Measurements from ENCODE around the gene AGBL1. TPM values are rescaled to one million over a fixed set of nuclear protein-coding genes. Genes with fewer than 3 reads are reported as not detected.

Gene AGBL1
- under 1 TPM in 1 of 4 donors, not detected in 3; 0.40 TPM for total RNA-seq

DNA sequence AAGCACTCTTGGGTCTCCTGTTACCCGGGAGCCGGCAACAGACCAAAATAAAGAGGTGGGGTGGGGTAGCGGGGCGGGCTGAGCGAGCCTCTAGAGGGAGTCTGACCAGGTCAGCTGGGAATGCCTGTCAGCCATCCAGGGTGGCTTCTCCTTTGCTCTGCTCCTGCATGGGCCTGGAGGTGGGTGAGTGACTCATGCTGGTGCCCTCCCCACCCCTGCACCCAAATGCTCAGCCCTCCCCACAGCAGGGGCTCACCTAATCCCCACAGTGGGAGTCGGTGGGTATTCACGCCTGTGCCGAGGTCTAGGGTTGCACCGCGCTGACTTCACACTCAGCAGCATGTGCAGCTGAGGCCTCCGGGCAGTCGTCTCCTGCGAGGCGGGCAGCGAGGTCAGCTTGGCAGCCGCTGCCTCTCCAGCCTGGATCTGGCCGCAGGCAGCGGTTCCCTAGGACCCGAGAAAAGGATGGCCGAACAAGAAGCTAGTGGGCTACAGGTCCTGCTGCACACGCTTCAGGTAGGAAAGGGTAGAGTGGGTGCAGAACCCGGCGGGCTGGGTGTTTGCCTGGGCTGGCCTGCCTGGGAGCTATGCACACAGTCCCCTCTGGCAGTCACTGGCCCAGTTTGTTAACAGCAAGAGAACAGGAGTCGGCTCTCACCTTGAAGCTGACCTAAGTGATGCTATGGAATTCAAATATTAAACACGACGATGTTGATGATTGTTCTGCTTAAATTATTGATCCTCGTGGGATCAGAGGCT is at the start of gene AGBL1:
Gene AGBL1, plus strand, starts transcription at position 364 of the 759 bp plus-strand sequence.
- H3K9me3 ChIP-seq = no peaks in the 10 kb centered on the region
- no peak for TF ChIP-seq POLR2A (IDR thresholded peaks at IDR 0.05)
- TF ChIP-seq, protein P1, sequence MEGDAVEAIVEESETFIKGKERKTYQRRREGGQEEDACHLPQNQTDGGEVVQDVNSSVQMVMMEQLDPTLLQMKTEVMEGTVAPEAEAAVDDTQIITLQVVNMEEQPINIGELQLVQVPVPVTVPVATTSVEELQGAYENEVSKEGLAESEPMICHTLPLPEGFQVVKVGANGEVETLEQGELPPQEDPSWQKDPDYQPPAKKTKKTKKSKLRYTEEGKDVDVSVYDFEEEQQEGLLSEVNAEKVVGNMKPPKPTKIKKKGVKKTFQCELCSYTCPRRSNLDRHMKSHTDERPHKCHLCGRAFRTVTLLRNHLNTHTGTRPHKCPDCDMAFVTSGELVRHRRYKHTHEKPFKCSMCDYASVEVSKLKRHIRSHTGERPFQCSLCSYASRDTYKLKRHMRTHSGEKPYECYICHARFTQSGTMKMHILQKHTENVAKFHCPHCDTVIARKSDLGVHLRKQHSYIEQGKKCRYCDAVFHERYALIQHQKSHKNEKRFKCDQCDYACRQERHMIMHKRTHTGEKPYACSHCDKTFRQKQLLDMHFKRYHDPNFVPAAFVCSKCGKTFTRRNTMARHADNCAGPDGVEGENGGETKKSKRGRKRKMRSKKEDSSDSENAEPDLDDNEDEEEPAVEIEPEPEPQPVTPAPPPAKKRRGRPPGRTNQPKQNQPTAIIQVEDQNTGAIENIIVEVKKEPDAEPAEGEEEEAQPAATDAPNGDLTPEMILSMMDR (IDR thresholded peaks at IDR 0.05) = no peak
- H3K36me3 ChIP-seq = no peaks in the 10 kb centered on the region
- no peak for DNase-seq
- no peak within 1 kb of the TSS for H3K4me3 ChIP-seq
- no peaks in the 10 kb centered on the region for H3K4me1 ChIP-seq
- H3K27ac ChIP-seq = no peak within 1 kb of the TSS
- H3K27me3 ChIP-seq = no peaks in the 10 kb centered on the region

DNA sequence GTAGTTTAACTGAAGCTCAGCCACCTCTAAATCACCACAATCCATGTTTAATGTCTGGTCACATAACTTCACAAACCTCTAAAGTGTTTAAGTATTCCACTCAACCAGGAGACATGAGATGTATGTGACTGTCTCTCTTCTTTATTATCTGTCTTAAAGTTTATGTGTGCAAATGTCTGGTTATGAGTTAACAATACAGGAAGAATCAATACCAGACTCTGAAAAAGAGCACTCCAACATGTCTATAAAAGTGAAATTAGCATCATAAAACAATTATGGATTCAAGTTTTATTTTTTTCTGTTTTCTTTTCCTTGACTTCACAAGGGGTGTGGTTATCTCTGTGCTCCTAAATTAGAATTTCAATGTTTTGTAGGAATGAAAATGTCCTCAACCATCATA is 44.8 kb upstream of the AGBL1 start:
- H3K9me3 ChIP-seq = no peaks in the 10 kb centered on the region
- no peak for DNase-seq
- no peak for TF ChIP-seq POLR2A (IDR thresholded peaks at IDR 0.05)
- H3K27me3 ChIP-seq = no peaks in the 10 kb centered on the region
- no peaks in the 10 kb centered on the region for H3K36me3 ChIP-seq
- H3K27ac ChIP-seq = no peak overlapping the region
- no peaks in the 10 kb centered on the region for H3K4me1 ChIP-seq
- no peak overlapping the region for H3K4me3 ChIP-seq

DNA sequence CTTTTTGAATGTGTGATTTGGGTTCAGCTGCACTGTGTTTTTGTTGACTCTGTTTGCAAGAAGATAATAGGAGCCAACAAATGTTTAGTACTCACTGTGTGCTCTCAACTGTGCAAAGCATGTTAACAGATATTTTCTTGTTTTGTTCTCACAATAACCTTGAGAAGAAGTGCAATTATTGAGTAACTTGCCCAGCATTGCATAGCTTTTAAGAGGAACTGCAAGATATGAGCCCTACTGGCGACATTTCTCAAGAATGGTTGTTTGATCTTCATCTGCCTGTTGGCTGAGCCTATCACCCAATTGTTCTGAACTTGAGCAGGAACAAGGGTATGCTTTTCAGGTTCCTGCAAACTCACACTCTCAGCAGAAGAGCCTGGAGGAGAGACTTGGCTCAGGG is 43.4 kb upstream of the AGBL1 start:
- Histone ChIP-seq H3K36me3 (no peaks in the 10 kb centered on the region), H3K4me1 (no peaks in the 10 kb centered on the region), H3K27me3 (no peaks in the 10 kb centered on the region), H3K4me3 (no peak overlapping the region), H3K9me3 (no peaks in the 10 kb centered on the region), H3K27ac (no peak overlapping the region)
- no peak for DNase-seq
- TF ChIP-seq, protein P1 (IDR thresholded peaks at IDR 0.05) = no peak
- TF ChIP-seq POLR2A (IDR thresholded peaks at IDR 0.05) = no peak

DNA sequence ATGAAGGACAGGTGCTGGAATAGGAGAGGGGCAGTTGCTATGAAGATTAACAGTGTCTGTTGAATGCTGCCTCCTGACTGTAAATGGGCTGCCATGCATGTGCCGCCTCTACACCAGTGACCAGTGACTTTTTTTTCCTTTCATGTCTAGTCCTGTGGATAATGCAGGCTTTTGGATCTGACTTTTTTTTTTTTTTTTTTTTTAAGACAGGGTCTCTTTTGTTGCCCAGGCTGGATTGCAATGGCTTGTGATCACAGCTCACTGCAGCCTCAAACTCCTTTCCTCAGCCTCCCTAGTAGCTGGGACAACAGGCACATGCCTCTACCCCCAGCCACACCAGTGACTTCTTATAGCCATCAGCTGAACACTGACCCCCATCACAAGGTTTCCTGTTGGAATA is 41.2 kb upstream of the AGBL1 start:
- no peak for DNase-seq
- Histone ChIP-seq H3K36me3 (no peaks in the 10 kb centered on the region), H3K9me3 (no peaks in the 10 kb centered on the region), H3K27me3 (no peaks in the 10 kb centered on the region), H3K4me1 (no peaks in the 10 kb centered on the region), H3K4me3 (no peak overlapping the region), H3K27ac (no peak overlapping the region)
- TF ChIP-seq, protein P1 (IDR thresholded peaks at IDR 0.05) = no peak
- no peak for TF ChIP-seq POLR2A (IDR thresholded peaks at IDR 0.05)

DNA sequence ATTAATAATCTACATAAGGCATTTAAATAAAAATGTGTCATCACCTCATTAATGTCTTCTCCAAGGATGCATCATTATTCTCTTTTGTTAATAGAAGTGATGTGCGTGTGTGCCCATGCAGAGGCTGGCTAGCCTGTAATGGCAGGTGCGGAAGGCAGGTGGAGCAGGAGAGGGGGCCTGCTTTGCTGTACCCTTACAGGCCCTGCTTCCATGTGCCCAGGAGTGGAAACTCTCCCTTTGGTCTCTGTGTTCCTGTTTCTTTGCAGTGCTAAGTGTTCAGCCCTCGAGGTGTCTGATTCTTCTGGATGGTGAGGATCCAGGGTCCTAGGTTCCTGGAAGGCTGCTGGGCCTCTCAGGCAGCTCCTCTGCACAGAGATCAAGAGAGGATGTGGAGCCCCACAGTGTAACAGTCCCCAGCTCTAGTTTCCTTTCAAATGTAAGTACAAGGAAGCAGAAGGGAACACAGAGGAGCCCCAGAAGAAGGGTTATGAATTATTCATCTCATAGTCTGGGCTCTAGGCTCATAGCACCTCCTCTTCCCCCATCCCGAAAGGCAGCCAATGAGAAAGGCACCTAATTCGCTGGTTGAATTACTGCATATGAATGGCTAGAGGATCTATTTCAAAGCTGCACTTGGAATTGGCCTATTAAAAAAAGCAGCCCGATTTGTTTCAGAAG is 39.2 kb upstream of the AGBL1 start:
- TF ChIP-seq POLR2A (IDR thresholded peaks at IDR 0.05) = no peak
- TF ChIP-seq, protein P1 (IDR thresholded peaks at IDR 0.05) = no peak
- Histone ChIP-seq H3K27ac (no peak overlapping the region), H3K9me3 (no peaks in the 10 kb centered on the region), H3K4me3 (no peak overlapping the region), H3K36me3 (no peaks in the 10 kb centered on the region), H3K27me3 (no peaks in the 10 kb centered on the region), H3K4me1 (no peaks in the 10 kb centered on the region)
- no peak for DNase-seq

DNA sequence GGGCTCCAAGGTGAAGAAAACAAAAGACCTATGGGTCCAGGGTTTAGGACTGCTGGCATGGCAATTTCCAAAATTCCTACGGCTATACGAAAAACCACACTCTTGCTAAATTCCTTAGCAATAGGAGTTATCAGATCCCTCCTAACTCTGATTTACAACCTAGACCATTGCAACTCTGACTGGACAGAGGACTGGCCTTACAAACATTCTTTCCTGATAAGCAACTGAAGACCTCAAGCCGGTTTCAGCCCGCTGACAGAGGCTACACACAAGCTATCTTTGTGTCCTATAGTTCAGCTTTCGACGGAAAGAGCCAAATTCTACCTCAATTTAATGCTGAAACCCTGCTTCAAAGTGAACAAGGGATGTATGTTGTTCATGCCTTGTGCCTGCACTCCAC is 38.3 kb upstream of the AGBL1 start:
- Histone ChIP-seq H3K4me1 (no peaks in the 10 kb centered on the region), H3K27me3 (no peaks in the 10 kb centered on the region), H3K4me3 (no peak overlapping the region), H3K27ac (no peak overlapping the region), H3K36me3 (no peaks in the 10 kb centered on the region), H3K9me3 (no peaks in the 10 kb centered on the region)
- no peak for TF ChIP-seq POLR2A (IDR thresholded peaks at IDR 0.05)
- TF ChIP-seq, protein P1 (IDR thresholded peaks at IDR 0.05) = no peak
- no peak for DNase-seq

Measured in Peyer's patch (tissue), 4 donors.